ENCODE data around the gene KLK1. TPM values are rescaled to one million over a fixed set of nuclear protein-coding genes. Genes with fewer than 3 reads are reported as not detected.

KLK1 gene
- not detected for total RNA-seq
- long read RNA-seq, result 0 reads

GRCh38 chr19:50823389-50824042 lies at the start of gene KLK1:
KLK1 (minus strand) TSS chr19:50823787; CDS start chr19:50823748, 39 bp downstream.
- H3K36me3 ChIP-seq, result no peaks in the 10 kb centered on the region
- no peaks in the 10 kb centered on the region for H3K9me3 ChIP-seq
- H3K27ac ChIP-seq, result no peak within 1 kb of the TSS
- no peaks in the 10 kb centered on the region for H3K4me1 ChIP-seq
- WGBS (ENCODE audit: insufficient coverage, low coverage, low lambda C conversion rate, missing lambda C conversion rate), result 49% methylated on average over 10 of the region's 14 CpGs
- no peaks in the 10 kb centered on the region for H3K27me3 ChIP-seq
- H3K4me3 ChIP-seq, result no peak within 1 kb of the TSS
- DNase-seq (no peak), ATAC-seq (no peak)
- TF ChIP-seq POLR2A (IDR thresholded peaks at IDR 0.05) (no peak), CTCF (IDR thresholded peaks at IDR 0.05) (no peak)
- intact Hi-C loops (cut with DNase I), result no loop called here

- intact Hi-C loops (cut with DNase I), result no loop called here
- Histone ChIP-seq H3K4me3 (no peak within 1 kb of the TSS), H3K27me3 (no peaks in the 10 kb centered on the region), H3K4me1 (no peaks in the 10 kb centered on the region), H3K27ac (no peak within 1 kb of the TSS), H3K9me3 (no peaks in the 10 kb centered on the region), H3K36me3 (no peaks in the 10 kb centered on the region)
- no peak for TF ChIP-seq POLR2A (IDR thresholded peaks at IDR 0.05)
- no peak for TF ChIP-seq CTCF (IDR thresholded peaks at IDR 0.05)
- no peak for ATAC-seq
- no peak for DNase-seq
- WGBS (ENCODE audit: insufficient coverage, low coverage, low lambda C conversion rate, missing lambda C conversion rate), result 40% methylated on average over 1 of the region's 3 CpGs
These were observed 49.5 kb upstream of the KLK1 start, which contains the start of gene KLK2 for GRCh38 chr19:50873056-50873455. KLK2 (plus strand) TSS chr19:50873439; CDS start chr19:50873474, 35 bp downstream.

GRCh38 chr19:50870417-50871089 lies 47.0 kb upstream of the KLK1 start:
- no peaks in the 10 kb centered on the region for H3K9me3 ChIP-seq
- H3K36me3 ChIP-seq, result no peaks in the 10 kb centered on the region
- no peaks in the 10 kb centered on the region for H3K4me1 ChIP-seq
- DNase-seq (no peak), ATAC-seq (no peak)
- 53% methylated on average over 5 of the region's 26 CpGs for WGBS (ENCODE audit: insufficient coverage, low coverage, low lambda C conversion rate, missing lambda C conversion rate)
- H3K27me3 ChIP-seq, result no peaks in the 10 kb centered on the region
- intact Hi-C loops (cut with DNase I), result no loop called here
- no peak for TF ChIP-seq POLR2A (IDR thresholded peaks at IDR 0.05)
- no peak for TF ChIP-seq CTCF (IDR thresholded peaks at IDR 0.05)
- no peak overlapping the region for H3K4me3 ChIP-seq
- H3K27ac ChIP-seq, result no peak overlapping the region

GRCh38 chr19:50869479-50869878 lies 45.9 kb upstream of the KLK1 start:
- H3K27me3 ChIP-seq, result no peaks in the 10 kb centered on the region
- H3K4me3 ChIP-seq, result no peak overlapping the region
- H3K27ac ChIP-seq, result no peak overlapping the region
- ATAC-seq (no peak), DNase-seq (no peak)
- WGBS (ENCODE audit: insufficient coverage, low coverage, low lambda C conversion rate, missing lambda C conversion rate), result 53% methylated on average over 4 of the region's 4 CpGs
- TF ChIP-seq CTCF (IDR thresholded peaks at IDR 0.05), result no peak
- TF ChIP-seq POLR2A (IDR thresholded peaks at IDR 0.05), result no peak
- H3K4me1 ChIP-seq, result no peaks in the 10 kb centered on the region
- H3K9me3 ChIP-seq, result no peaks in the 10 kb centered on the region
- intact Hi-C loops (cut with DNase I), result no loop called here
- no peaks in the 10 kb centered on the region for H3K36me3 ChIP-seq

Measured in right lobe of liver (tissue), 6 donors.